ENCODE results near the gene ZMIZ2.
A peak's percentile ranks its signal among the peaks of the same experiment; 100 is the strongest.
"Not testable (repeated sequence)": the region's sequence is repeated elsewhere in the genome, so short reads cannot be mapped to it uniquely, and the experiment has no call there.

ZMIZ2 gene, protein sequence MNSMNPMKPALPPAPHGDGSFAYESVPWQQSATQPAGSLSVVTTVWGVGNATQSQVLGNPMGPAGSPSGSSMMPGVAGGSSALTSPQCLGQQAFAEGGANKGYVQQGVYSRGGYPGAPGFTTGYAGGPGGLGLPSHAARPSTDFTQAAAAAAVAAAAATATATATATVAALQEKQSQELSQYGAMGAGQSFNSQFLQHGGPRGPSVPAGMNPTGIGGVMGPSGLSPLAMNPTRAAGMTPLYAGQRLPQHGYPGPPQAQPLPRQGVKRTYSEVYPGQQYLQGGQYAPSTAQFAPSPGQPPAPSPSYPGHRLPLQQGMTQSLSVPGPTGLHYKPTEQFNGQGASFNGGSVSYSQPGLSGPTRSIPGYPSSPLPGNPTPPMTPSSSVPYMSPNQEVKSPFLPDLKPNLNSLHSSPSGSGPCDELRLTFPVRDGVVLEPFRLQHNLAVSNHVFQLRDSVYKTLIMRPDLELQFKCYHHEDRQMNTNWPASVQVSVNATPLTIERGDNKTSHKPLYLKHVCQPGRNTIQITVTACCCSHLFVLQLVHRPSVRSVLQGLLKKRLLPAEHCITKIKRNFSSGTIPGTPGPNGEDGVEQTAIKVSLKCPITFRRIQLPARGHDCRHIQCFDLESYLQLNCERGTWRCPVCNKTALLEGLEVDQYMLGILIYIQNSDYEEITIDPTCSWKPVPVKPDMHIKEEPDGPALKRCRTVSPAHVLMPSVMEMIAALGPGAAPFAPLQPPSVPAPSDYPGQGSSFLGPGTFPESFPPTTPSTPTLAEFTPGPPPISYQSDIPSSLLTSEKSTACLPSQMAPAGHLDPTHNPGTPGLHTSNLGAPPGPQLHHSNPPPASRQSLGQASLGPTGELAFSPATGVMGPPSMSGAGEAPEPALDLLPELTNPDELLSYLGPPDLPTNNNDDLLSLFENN

GRCh38 chr7:44748045-44748947, at the start of gene ZMIZ2:
TSS of gene ZMIZ2 (plus strand) at chr7:44748847. CDS start at chr7:44756250, 7,403 bp downstream.
- peak; percentile 79 for DNase-seq (ENCODE audit: low read depth)

DNA sequence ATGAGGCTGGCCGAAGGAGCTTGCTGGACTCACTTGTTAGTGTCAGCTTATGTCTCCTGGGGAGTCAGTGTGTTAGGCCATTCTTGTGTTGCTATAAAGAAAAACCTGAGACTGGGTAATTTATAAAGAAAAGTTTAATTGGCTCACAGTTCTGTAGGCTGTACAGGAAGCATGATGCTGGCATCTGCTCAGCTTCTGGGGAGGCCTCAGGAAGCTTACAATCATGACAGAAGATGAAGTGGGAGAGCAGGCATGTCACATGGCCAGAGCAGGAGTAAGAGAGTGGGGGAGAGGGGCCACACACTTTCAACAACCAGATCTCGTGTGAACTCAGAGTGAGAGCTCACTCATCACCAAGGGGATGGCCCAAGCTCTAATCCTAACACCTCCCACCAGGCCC, 49.0 kb upstream of the ZMIZ2 start:
- DNase-seq (ENCODE audit: low read depth): not testable (repeated sequence)

DNA sequence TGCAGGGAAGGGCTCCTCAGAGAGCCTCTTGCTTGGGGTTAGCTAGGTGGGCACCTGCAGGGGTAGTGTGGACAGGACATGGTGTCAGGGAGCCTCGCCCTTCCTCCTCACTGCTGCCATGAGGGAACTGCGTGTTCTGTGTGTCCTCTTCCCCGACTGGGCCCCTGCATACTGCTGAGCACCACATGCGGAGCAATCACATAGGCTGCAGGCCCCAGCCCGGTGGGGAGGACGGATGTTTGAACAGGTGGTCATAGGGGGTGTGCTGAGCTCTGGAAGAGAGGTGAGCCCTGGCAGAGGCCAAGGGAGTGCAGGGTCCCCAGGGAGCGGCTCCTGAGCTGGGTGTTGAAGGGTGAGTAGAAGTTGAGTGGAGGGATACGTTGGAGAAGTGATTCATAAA, 48.3 kb upstream of the ZMIZ2 start:
- DNase-seq (ENCODE audit: low read depth): no peak

DNA sequence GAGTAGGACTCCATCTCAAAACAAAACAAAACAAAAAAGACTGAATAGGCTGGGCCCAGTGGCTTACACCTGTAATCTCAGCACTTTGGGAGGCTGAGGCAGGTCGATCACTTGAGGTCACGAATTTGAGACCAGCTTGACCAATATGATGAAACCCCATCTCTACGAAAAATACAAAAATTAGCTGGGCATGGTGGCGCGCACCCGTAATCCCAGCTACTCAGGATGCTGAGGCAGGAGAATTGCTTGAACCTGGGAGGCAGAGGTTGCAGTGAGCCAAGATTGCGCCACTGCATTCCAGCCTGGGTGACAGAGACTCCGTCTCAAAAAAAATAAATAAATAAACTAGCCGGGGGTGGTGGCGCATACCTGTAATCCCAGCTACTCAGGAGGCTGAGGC, 45.3 kb upstream of the ZMIZ2 start:
- not testable (repeated sequence) for DNase-seq (ENCODE audit: low read depth)

GRCh38 chr7:44703921-44704320, 44.7 kb upstream of the ZMIZ2 start:
- DNase-seq (ENCODE audit: low read depth): no peak

GRCh38 chr7:44705434-44705833, 43.2 kb upstream of the ZMIZ2 start:
- no peak for DNase-seq (ENCODE audit: low read depth)

GRCh38 chr7:44706788-44707557, 41.7 kb upstream of the ZMIZ2 start:
- DNase-seq (ENCODE audit: low read depth): no peak

- no peak for DNase-seq (ENCODE audit: low read depth)
Observed at GRCh38 chr7:44707558-44708230, 41.0 kb upstream of the ZMIZ2 start.

- no peak for DNase-seq (ENCODE audit: low read depth)
Observed at GRCh38 chr7:44709011-44709915, 39.4 kb upstream of the ZMIZ2 start.

GRCh38 chr7:44709945-44710596, 38.6 kb upstream of the ZMIZ2 start:
- no peak for DNase-seq (ENCODE audit: low read depth)

DNA sequence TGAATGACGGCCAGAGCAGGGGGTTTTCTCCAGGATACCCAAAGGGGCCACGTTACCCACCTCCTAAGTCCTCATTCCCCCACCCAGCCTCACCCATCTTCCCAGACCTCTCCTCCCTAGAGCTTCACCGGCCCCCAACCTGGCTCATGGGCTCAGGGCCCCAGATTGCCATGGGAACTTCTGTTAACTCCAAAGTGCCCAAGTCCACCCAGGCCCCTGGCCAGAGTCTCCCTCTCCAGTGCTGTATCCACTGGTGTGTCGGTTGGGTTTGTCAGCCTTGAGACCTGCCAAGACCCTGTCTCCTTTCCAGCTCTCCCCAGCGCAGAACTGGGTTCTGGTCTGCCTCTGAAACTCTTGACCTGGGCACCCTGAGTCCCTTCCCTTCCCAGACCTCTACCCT, 37.1 kb upstream of the ZMIZ2 start:
- DNase-seq (ENCODE audit: low read depth): no peak

- no peak for DNase-seq (ENCODE audit: low read depth)
Observed at GRCh38 chr7:44712012-44712411, 36.6 kb upstream of the ZMIZ2 start.

DNA sequence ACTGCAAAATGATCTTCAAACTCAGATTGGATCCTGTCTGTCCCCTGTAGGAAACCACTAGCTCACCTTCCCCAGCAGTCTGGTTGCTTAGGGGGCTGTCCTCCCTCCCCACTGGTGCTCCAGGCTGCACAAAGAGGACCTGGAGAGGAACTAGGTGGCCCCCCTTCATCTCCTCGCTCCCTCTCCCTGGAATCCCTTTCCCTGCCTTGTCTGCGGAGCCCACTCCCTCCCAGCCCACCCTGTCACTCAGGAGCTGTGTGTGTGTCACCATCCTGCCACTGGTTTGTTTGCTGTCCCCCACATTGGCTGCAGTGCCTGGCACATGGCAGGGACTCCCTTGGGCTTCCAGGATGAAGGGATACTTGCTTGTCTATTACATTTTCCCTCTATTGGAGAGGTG, 35.5 kb upstream of the ZMIZ2 start:
- no peak for DNase-seq (ENCODE audit: low read depth)

DNA sequence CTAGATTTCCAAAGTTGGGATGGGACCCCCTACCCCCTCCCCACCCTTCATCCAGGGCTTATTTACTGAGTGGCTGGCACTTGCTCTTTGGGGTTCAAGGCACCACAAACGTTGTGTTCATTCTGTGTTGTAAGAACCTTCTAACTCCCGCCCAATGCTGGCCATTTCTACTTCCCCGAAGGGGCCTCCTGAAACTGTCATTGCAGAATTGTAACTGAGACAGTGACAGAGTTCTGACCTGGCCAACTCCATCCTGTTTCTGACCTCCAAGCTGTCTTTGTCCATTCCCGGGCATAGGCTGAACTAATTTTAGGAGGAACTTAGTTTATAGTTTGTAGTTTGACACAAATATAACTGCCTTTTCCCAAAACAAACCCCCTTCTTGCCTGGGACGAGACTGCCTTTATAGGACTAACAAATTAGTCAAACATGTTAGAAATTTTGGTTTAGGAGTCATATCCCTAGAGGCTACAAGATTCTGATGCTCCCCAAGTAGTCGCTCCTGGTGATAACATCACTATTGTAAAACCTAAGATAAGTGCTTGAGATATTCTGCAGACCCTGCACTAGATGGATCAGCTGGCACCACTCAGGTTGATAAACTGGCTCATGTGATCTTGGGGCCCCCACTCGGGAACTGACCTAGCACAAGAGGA, 34.8 kb upstream of the ZMIZ2 start:
- DNase-seq (ENCODE audit: low read depth): no peak

GRCh38 chr7:44716205-44716604, 32.4 kb upstream of the ZMIZ2 start:
- no peak for DNase-seq (ENCODE audit: low read depth)

DNA sequence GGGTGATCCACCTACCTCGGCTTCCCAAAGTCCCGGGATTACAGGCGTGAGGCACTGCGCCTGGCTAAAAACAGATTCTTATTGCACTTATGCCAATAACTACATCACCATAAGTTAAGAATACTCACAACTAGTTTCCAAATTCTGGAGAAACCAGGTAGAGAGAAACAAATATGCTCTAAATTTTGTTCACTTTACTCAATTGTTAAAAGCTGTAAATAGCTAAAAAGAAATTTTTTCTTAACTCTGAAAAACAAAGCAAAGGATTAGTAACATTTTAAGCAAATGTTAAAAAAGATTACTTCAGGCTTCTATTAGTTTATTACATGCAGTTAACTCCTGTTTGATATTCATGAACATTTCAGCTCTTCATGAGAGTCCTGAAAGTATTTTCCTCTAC, 28.3 kb upstream of the ZMIZ2 start:
- no peak for DNase-seq (ENCODE audit: low read depth)

DNA sequence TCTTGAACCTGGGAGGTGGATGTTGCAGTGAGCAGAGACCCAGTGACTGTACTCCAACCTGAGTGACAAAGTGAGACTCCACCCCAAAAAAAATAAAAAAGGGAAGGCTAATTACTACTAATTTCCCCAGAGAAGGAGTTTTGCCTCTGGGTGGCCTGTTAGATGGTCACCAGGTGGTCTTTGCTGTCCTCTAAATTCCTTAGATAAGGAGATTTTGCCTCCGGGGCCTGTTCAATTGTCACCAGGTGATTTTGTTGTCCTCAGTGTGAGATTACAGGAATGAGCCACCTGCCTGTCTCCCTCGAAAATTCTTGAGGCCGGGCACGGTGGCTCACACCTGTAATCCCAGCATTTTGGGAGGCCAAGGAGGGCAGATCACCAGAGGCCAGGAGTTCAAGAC, 24.4 kb upstream of the ZMIZ2 start:
- no peak for DNase-seq (ENCODE audit: low read depth)

- DNase-seq (ENCODE audit: low read depth): not testable (repeated sequence)
Observed at GRCh38 chr7:44726250-44726649, 22.4 kb upstream of the ZMIZ2 start.
